H1 (cell line): ENCODE data around the gene BDKRB1. TPM values are rescaled to one million over a fixed set of nuclear protein-coding genes. Genes with fewer than 3 reads are reported as not detected.

Experiments used
- CTCF ChIA-PET: fragments of 300-600 bp; sonication (Branson Sonifier 250); formaldehyde crosslinking; loops from one replicate; lab custom pipeline; 2021; ENCODE audit not compliant: partially characterized antibody; lab: Charles Lee
- POLR2A ChIA-PET: fragments of 300-600 bp; sonication (Branson Sonifier 250); formaldehyde crosslinking; loops from one replicate; lab custom pipeline; 2021; ENCODE audit warnings: inconsistent platforms; ENCODE audit not compliant: partially characterized antibody; lab: Charles Lee
- DNase-seq, 2 experiments: peaks; one replicate each; pipeline versions ENCODE4 v3.0.0 to v3.0.0-alpha.2; 2010 to 2022; ENCODE audit warnings: low spot score in 2 of 2, low read depth in 1 of 2, mixed read lengths in 1 of 2
- FAIRE-seq: peaks from 2 replicates; lab custom pipeline; 2011; peaks lifted over from hg19 to GRCh38; lab: Jason Lieb, UNC
- H2AFZ ChIP-seq: 2 replicates; pipeline ENCODE4 v1.8.1; 2012; ENCODE audit warnings: low read length, inconsistent platforms
- H2AK5ac ChIP-seq: 2 replicates; pipeline ENCODE4 v1.6.1; 2013; ENCODE audit warnings: low read depth, low read length
- H2BK120ac ChIP-seq: replicated peaks from 2 replicates; pipeline ENCODE3; 2013; ENCODE audit warnings: low read depth, low read length, inconsistent platforms
- H2BK12ac ChIP-seq: 2 replicates; pipeline ENCODE4 v1.6.1; 2013; ENCODE audit warnings: low read depth, low read length
- H2BK15ac ChIP-seq: 2 replicates; pipeline ENCODE4 v1.6.1; 2013; ENCODE audit warnings: low read length
- H2BK20ac ChIP-seq: 2 replicates; pipeline ENCODE4 v1.6.1; 2013; ENCODE audit warnings: low read length
- H2BK5ac ChIP-seq: 2 replicates; pipeline ENCODE4 v1.6.1; 2013; ENCODE audit warnings: low read depth, low read length
- H3K14ac ChIP-seq: 2 replicates; pipeline ENCODE4 v1.6.1; 2013; ENCODE audit warnings: inconsistent platforms; ENCODE audit not compliant: insufficient read length
- H3K18ac ChIP-seq: 2 replicates; pipeline ENCODE4 v1.6.1; 2013; ENCODE audit warnings: low read length; ENCODE audit errors: extremely low read depth
- H3K23ac ChIP-seq: 2 replicates; pipeline ENCODE4 v1.6.1; 2013; ENCODE audit warnings: inconsistent platforms; ENCODE audit not compliant: insufficient read length
- H3K23me2 ChIP-seq: 2 replicates; pipeline ENCODE4 v1.6.1; 2013; ENCODE audit warnings: low read depth, low read length
- H3K27ac ChIP-seq: 2 replicates; pipeline ENCODE4 v1.6.1; 2011; ENCODE audit warnings: low read depth, low read length, inconsistent platforms
- H3K27me3 ChIP-seq, 4 experiments: replicated peaks in 1 of 4; 1 replicate in 1 of 4; 2 replicates in 3 of 4; pipeline versions ENCODE4 v1.6.1 to v1.8.1; 2011 to 2013; ENCODE audit warnings: low read length in 3 of 4, mild to moderate bottlenecking in 3 of 4, inconsistent platforms in 2 of 4, mixed read lengths in 2 of 4, moderate library complexity in 1 of 4; ENCODE audit not compliant: control insufficient read depth in 3 of 4, insufficient read depth in 3 of 4; ENCODE audit errors: extremely low read depth in 1 of 4
- H3K36me3 ChIP-seq, 4 experiments: 2 replicates each; pipeline versions ENCODE4 v1.6.1 to v1.8.1; 2011 to 2013; ENCODE audit warnings: mild to moderate bottlenecking in 4 of 4, low read length in 3 of 4, moderate library complexity in 2 of 4, control low read depth in 1 of 4, inconsistent platforms in 1 of 4; ENCODE audit not compliant: insufficient read depth in 4 of 4, control insufficient read depth in 2 of 4
- H3K4ac ChIP-seq: replicated peaks from 2 replicates; pipeline ENCODE3; 2013; ENCODE audit warnings: low read length, low read depth, mixed read lengths, inconsistent platforms; ENCODE audit not compliant: insufficient read length
- H3K4me1 ChIP-seq, 4 experiments: replicated peaks in 1 of 4; 1 replicate in 1 of 4; 2 replicates in 3 of 4; pipeline versions ENCODE4 v1.6.1 to v1.8.1; 2011 to 2013; ENCODE audit warnings: low read length in 3 of 4, inconsistent platforms in 2 of 4, mixed read lengths in 1 of 4; ENCODE audit not compliant: insufficient read depth in 4 of 4, control insufficient read depth in 3 of 4
- H3K4me2 ChIP-seq, 2 experiments: 2 replicates each; pipeline versions ENCODE4 v1.6.1 to v1.8.1; 2011 to 2013; ENCODE audit warnings: low read depth in 2 of 2, low read length in 2 of 2, control low read depth in 1 of 2, inconsistent platforms in 1 of 2, mild to moderate bottlenecking in 1 of 2; ENCODE audit not compliant: insufficient read depth in 1 of 2
- H3K4me3 ChIP-seq, 4 experiments: fragments of 200-600, 300-600 bp in 1 of 4; sonication (generic), shearing (Covaris generic), sonication (Bioruptor Twin) in 1 of 4; 2 replicates each; pipeline versions ENCODE4 v1.5.1 to v1.8.1; 2011 to 2016; ENCODE audit warnings: low read length in 4 of 4, low read depth in 3 of 4, control low read depth in 2 of 4, inconsistent platforms in 2 of 4, mild to moderate bottlenecking in 2 of 4, mixed read lengths in 1 of 4, moderate library complexity in 1 of 4; ENCODE audit not compliant: insufficient read depth in 2 of 4; ENCODE audit errors: extremely low read depth in 1 of 4
- H3K56ac ChIP-seq: replicated peaks from 2 replicates; pipeline ENCODE3; 2013; ENCODE audit warnings: low read depth, mild to moderate bottlenecking, mixed read lengths, low read length, inconsistent platforms; ENCODE audit not compliant: insufficient read length
- H3K79me1 ChIP-seq: 2 replicates; pipeline ENCODE4 v1.6.1; 2013; ENCODE audit warnings: low read depth, low read length, control low read depth
- H3K79me2 ChIP-seq, 2 experiments: 2 replicates each; pipeline versions ENCODE4 v1.6.1 to v1.8.1; 2012 to 2013; ENCODE audit warnings: low read length in 2 of 2, mild to moderate bottlenecking in 2 of 2, inconsistent platforms in 1 of 2; ENCODE audit not compliant: insufficient read depth in 2 of 2, control insufficient read depth in 1 of 2
- H3K9ac ChIP-seq, 4 experiments: replicated peaks in 1 of 4; 1 replicate in 1 of 4; 2 replicates in 3 of 4; pipeline versions ENCODE4 v1.6.1 to v1.8.1; 2011 to 2013; ENCODE audit warnings: low read depth in 3 of 4, low read length in 3 of 4, control low read depth in 2 of 4, mild to moderate bottlenecking in 2 of 4, moderate library complexity in 2 of 4, inconsistent platforms in 1 of 4; ENCODE audit errors: extremely low read depth in 1 of 4
- H3K9me3 ChIP-seq, 2 experiments: 2 replicates each; pipeline versions ENCODE4 v1.6.1 to v1.8.1; 2012 to 2013; ENCODE audit warnings: mild to moderate bottlenecking in 2 of 2, moderate library complexity in 2 of 2, control low read depth in 1 of 2, inconsistent platforms in 1 of 2, low read depth in 1 of 2, low read length in 1 of 2, mixed read lengths in 1 of 2; ENCODE audit not compliant: insufficient read depth in 2 of 2
- H4K20me1 ChIP-seq, 2 experiments: replicated peaks in 1 of 2; 2 replicates each; pipeline versions ENCODE3 to v1.8.1; 2011 to 2013; ENCODE audit warnings: inconsistent platforms in 2 of 2, low read length in 2 of 2, mild to moderate bottlenecking in 1 of 2; ENCODE audit not compliant: insufficient read depth in 2 of 2, control insufficient read depth in 1 of 2
- H4K5ac ChIP-seq: 2 replicates; pipeline ENCODE4 v1.6.1; 2013; ENCODE audit warnings: low read length, low read depth, mixed read lengths, inconsistent platforms; ENCODE audit not compliant: insufficient read length
- H4K8ac ChIP-seq: 2 replicates; pipeline ENCODE4 v1.8.0; 2013; ENCODE audit warnings: mild to moderate bottlenecking, moderate library complexity, low read length, inconsistent platforms; ENCODE audit not compliant: insufficient read depth; ENCODE audit errors: extremely low read depth
- H4K91ac ChIP-seq: replicated peaks from 2 replicates; pipeline ENCODE3; 2013; ENCODE audit warnings: low read length, mixed read lengths, inconsistent platforms; ENCODE audit not compliant: insufficient read length
- KDM1A ChIP-seq: fragments of 200-600, 300-600 bp; sonication (generic); IDR thresholded peaks from 2 replicates; pipeline ENCODE4 v1.7.1; 2016; ENCODE audit warnings: mild to moderate bottlenecking, low read length, borderline replicate concordance
- SAP30 ChIP-seq: fragments of 300-600 bp; sonication (generic); IDR thresholded peaks from 2 replicates; pipeline ENCODE4 v1.7.1; 2012; ENCODE audit warnings: low read length, moderate library complexity, mild to moderate bottlenecking, inconsistent platforms; ENCODE audit not compliant: insufficient read depth, insufficient replicate concordance
- WGBS, 2 experiments: shearing (Covaris generic) in 1 of 2; methylation state at CpG; one replicate each; pipeline versions ENCODE4 v1.1.6 to v1.1.7; 2013 to 2015; ENCODE audit warnings: low lambda C conversion rate in 2 of 2, mixed read lengths in 2 of 2, inconsistent platforms in 1 of 2, low coverage in 1 of 2, missing lambda C conversion rate in 1 of 2; ENCODE audit not compliant: insufficient replicate concordance in 2 of 2, insufficient coverage in 1 of 2, insufficient read length in 1 of 2; ENCODE audit errors: extremely low coverage in 1 of 2, missing lambda C conversion rate in 1 of 2; 5-methylcytosine and 5-hydroxymethylcytosine counted together
- polyA plus RNA-seq, 7 experiments: library from polyadenylated mRNA; depleted of rRNA in 3 of 7; stranded (reverse) in 5 of 7; unstranded in 2 of 7; fragments of >200 nt in 5 of 7; fragments of 200-250 nt in 2 of 7; gene quantifications; 1 replicate in 5 of 7; 2 replicates in 1 of 7; 4 replicates in 1 of 7; pipeline versions ENCODE4 v1.2.1 to v1.2.3, GENCODE V29; 2011 to 2013; ENCODE audit warnings: missing spikeins in 2 of 7, mixed read lengths in 2 of 7
- total RNA-seq: library from RNA; stranded (reverse); fragmentation: NEBNext Ultra II Directional; extraction: Animal tissue kit (Norgen Biotek cat#: 25700); gene quantifications from 2 replicates; pipeline ENCODE4 v1.2.1, GENCODE V29; 2021

BDKRB1 gene
- total and polyA plus RNA-seq, 2 of the 8 experiments (the other 6 are each of a cell fraction or from before 2014, with no cell fraction given), result 0.27 TPM; not detected in 1

GRCh38 chr14:96237641-96238040 lies 18.4 kb upstream of the BDKRB1 start:
- no peaks in the 10 kb centered on the region for H3K27me3 ChIP-seq
- H4K8ac ChIP-seq, result no peak overlapping the region
- peaks cover 3 to 9% of the 10 kb centered on the region in 2 experiments; a peak in 3 of 4 replicates for H3K9me3 ChIP-seq
- no peaks in the 10 kb centered on the region for H3K79me1 ChIP-seq
- H2BK20ac ChIP-seq, result no peak overlapping the region
- no peak overlapping the region for H2BK120ac ChIP-seq
- no peak overlapping the region for H2AFZ ChIP-seq
- no peaks in the 10 kb centered on the region for H3K79me2 ChIP-seq
- no peak overlapping the region for H2AK5ac ChIP-seq
- H3K36me3 ChIP-seq, result no peaks in the 10 kb centered on the region
- H4K5ac ChIP-seq, result no peak overlapping the region
- H3K4me2 ChIP-seq, result no peak overlapping the region
- H2BK5ac ChIP-seq, result no peak overlapping the region
- no peaks in the 10 kb centered on the region for H4K20me1 ChIP-seq
- FAIRE-seq, result no peak
- 0 out of 2 replicates have a peak, but pooled peaks cover 2% of the 10 kb centered on the region for H3K23me2 ChIP-seq
- ChIA-PET CTCF (no interaction called here), POLR2A (no interaction called here)
- H3K4me1 ChIP-seq, result peaks cover 0 to 5% (median 0%) of the 10 kb centered on the region in 4 experiments; a peak in 1 of 7 replicates
- TF ChIP-seq SAP30, result no peak
- TF ChIP-seq KDM1A, result no peak
- no peak overlapping the region for H3K4ac ChIP-seq
- H3K18ac ChIP-seq, result no peak overlapping the region
- no peak overlapping the region for H3K4me3 ChIP-seq
- no peak overlapping the region for H2BK12ac ChIP-seq
- no peak overlapping the region for H3K9ac ChIP-seq
- H3K23ac ChIP-seq, result no peak overlapping the region
- no peak overlapping the region for H4K91ac ChIP-seq
- 80% methylated on average over 2 of the region's 2 CpGs; no CpG with 5 or more reads in 1 of the 2 experiments for WGBS, 2 experiments
- no peak overlapping the region for H3K14ac ChIP-seq
- DNase-seq, result no peak
- no peak overlapping the region for H3K56ac ChIP-seq
- no peak overlapping the region for H3K27ac ChIP-seq
- no peak overlapping the region for H2BK15ac ChIP-seq
